HG03354 (cell line): ENCODE results near the gene IL17A.

Source experiments
- ATAC-seq: cut with Tn5 transposase; IDR thresholded peaks from one replicate; pipeline ENCODE4 v1.9.1; 2021; ENCODE audit warnings: mild to moderate bottlenecking; ENCODE audit not compliant: unreplicated experiment, poor library complexity, severe bottlenecking

IL17A gene

DNA sequence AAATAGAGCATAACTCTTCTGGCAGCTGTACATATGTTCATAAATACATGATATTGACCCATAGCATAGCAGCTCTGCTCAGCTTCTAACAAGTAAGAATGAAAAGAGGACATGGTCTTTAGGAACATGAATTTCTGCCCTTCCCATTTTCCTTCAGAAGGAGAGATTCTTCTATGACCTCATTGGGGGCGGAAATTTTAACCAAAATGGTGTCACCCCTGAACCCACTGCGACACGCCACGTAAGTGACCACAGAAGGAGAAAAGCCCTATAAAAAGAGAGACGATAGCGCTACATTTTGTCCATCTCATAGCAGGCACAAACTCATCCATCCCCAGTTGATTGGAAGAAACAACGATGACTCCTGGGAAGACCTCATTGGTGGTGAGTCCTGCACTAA is at the start of gene IL17A:
IL17A (plus strand) TSS at position 301 of the 400 bp plus-strand sequence; CDS start at position 358, 57 bp downstream.
- ATAC-seq, result no peak

DNA sequence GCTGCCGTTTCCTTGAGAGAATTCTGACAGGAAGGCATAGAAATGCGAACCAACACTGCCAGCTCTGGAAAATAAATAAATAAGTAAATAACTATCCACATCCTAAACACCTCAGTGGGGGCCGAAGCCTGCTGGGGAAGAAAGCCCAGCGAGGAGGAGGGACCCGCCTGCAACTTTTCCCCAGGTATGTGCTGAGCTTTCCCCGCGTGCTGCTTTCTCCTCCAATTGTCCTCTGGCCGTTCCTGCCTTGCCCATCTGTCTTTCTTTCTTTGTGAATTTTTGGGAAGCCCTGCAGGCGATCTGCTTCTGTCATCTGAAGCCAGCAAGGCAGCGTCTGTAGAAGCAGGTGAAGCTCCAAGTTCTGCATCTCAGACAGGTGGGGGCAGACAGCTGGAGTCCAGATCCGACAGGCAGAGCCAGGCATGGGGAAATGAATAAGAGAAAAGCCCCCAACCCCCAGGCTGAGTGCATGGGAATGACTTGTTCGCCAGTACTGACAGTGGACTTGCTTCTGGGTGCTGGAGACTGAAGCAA is 49.2 kb upstream of the IL17A start:
- no peak for ATAC-seq

DNA sequence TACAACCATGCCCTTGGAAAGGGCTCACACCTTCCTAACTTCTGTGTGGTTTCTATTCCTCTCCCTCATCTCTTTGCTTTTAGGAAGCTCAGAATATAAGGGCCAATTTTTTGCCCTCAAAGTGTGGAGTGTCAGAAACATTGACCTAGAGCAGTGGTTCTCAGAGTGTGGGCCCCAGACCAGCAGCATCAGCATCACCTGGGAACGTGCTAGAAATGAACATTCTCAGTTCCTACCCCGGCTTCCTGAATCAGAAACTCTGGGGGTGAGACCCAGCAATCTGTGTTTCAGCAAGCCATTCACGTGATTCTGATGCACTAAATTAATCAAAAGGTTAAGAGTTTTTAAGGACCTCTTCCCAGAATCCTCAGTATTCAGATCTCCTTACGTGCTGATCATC is 47.9 kb upstream of the IL17A start:
- ATAC-seq, result no peak

DNA sequence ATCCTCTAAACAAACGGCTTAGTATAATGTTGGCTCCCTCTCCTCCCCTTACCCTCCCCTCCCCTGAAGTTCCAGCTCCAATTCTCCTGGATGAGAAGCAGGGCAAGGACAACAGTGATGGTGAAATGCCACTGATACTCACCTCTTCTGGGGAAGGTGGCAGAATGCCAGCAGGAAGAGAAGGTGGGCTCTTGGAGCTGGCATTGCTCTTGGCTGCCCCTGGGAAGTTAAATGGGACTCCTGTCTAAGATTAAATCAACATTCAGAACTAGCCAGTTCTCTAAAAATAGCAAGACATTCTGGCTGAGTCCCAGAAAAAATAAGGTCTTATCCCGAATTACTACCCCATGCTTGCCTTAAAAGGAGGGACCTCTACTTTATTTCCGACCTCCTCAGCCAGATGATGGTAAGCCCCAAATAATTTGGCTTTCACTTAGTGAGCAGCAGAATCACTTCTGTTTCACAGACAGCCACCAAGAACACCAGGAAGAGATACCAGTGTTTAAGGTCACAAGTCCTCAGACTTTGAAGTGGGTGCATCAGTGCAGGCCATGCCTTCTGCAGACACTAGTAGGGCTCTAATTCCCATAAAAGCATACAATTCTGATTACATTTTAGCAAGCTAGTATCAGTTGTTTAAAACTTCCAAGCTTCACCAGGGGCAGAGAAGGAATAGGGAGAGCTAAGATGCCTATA is 46.0 kb upstream of the IL17A start:
- no peak for ATAC-seq

DNA sequence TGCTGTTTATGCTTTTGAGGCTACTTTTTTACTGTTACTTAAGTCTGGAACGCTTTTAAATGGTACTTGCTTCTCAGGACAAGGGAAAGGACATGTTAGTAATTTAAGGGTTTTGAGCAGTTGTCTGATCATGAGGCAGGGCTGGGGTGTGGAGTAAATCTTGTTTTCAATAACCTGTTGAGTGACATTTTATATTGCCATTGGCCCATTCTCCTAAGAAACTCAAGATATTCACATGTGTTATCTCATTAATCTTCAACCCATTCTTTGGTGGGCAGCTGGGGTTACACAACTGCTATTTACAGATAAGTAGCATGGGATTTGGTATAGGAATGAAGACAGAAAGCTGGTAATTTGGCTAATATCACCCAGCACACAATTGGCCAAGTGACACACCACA is 44.6 kb upstream of the IL17A start:
- no peak for ATAC-seq

DNA sequence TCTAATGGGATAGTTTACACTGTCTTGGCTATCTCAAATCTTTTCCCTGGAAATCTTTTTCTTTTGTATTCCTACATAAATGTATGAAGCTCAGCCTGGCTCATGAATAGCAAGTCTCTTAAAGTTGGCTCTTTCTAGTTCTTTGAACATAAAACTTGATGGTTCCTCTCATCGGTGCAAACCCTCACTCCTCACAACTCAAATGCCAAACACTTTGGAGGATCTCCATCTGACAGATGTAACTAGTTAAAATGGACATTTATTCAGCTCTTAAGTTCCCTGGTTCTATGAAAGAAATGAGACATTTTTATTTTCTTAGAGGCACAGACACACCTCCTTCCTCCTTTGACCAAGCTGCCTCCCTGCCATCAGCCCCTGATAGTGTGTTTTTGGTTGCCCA is 43.6 kb upstream of the IL17A start:
- ATAC-seq, result no peak

DNA sequence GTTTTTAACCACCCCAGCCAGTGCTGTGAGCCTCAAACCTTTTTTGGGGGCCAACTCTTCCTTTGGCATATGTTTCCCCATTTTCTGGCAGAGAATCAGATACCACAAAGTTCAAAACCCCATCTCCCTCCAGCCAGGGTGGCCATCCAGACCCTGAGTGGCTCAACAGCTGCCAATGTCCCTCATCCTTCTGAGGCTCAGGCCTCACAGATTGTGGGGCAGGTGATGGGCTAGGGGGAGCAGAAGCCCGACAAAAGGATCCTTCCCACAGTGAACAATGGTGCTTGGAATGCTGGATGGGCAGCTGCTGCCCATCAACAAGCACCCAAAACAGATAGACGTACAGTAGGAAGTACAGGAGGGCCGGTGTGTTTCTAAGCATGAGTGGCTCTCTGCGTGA is 42.6 kb upstream of the IL17A start:
- ATAC-seq, result no peak

DNA sequence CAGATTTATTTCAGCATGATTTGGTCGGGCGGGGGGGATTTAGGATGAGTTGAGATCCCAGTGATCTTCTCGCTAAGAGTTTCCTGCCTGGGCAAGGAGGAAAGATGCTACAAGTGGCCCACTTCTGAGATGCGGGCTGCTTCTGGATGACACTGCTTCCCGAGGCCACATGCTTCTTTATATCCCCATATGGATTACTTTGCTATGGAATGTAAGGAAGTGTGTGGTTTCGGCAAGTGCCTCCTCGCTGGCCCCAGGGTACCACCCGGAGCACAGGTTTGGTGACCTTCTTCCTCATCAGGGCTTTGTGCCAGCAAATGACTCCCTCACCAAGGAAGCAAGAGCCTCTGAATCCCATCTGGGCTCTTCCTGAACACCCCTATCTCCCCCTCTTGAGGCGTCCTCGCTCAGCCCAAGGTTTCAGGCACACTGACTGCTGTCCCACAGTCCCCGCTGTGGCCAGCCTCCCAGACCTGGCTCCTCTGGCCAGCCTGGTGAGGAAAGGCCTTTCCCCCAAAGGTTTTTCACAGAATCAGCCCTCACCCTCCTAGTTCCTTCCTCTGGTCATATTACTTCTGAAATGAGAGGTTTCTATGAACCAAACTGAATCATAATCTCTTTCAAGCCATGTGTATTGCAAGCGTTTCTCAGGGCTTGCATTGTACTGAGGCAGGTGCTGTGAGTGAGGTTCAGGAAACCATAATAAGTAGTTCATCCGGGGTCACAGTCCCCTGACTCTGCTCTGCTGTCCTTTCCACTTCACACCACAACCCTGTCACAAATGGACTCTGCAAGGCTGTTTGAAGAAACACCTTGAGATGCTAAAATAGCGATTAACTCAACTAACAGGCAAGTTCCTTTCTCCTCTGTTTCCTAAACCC is 41.7 kb upstream of the IL17A start:
- no peak for ATAC-seq

DNA sequence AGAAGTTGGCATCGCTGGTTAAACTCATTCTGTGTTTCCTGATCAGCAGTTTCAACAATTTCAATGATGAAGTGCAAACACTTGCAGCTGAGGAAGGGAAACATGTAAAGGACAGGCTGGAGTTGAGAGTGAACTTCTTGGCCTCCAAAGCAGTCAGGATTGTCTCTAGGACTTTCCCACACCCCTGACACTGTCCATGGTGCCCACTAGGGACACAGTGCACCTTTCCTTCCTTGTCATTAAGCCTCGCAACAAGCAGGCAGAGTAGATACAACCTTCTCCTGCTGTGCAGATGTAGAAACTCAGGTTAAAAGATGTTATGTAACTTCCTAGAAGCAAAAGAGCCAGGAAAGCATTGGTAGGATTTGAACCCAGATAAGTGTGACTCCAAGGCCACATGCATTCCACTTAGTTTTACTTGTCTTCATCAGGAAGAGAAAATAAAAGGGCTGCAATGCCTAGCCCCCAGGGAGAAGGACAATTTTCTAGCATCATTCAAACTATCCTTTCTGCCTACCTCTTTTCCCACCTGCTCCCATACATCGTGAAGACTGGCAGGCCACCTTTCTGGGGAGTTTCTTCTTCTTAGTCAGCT is 39.2 kb upstream of the IL17A start:
- no peak for ATAC-seq

DNA sequence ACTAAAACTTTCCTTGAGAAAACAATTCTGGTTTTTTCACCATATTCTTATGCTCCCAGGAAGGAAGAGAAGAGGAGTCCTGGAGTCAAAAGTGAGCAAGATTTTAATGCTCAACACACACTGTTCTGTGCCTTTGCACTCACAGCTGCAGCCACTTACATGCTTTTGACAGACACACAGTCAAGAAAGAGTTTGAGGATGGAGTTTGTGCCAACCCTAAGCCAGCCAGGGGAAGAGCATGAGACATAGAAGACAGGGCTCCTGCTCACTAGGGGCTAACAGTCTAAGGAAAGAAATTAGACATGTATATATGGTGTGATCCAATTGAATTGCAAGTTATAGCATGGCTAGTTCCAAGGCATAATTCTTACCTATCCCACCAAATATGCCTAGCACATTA is 37.1 kb upstream of the IL17A start:
- ATAC-seq, result no peak

DNA sequence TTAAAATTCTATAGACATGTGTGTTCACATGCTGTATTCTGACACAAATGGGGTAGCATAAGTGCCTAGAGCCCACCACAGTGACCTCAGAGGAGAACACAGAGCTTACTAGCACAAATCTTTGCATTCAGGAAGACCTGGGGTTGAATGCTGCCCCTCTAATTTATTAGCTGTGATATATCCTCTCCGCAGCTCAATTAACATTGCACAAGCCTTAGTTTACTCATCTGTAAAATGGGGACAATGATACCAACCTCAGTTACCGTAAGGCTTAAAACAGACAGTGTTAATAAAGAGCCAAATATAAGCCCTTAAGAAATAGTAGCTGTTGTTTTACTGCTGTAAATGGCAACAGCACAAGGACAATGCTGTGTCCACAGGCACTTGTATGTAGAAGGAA is 36.2 kb upstream of the IL17A start:
- no peak for ATAC-seq

DNA sequence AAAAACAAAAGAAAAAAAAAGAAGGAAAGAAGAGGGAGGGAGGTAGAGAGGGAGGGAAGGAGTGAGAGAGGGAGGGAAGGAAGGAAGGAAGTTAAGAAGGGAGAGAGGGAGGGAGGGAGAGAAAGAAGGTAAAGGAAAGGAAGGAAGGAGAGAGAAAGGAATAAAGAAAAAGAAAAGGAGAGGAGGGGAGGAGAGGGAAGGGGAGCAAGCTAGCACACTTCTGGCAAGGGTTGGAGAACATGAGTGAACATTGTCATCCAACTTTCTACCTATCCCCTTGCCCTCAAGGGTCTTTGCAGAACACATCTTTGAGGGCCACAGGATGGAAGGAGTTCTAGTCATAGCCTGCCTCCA is 34.1 kb upstream of the IL17A start:
- ATAC-seq, result no peak

DNA sequence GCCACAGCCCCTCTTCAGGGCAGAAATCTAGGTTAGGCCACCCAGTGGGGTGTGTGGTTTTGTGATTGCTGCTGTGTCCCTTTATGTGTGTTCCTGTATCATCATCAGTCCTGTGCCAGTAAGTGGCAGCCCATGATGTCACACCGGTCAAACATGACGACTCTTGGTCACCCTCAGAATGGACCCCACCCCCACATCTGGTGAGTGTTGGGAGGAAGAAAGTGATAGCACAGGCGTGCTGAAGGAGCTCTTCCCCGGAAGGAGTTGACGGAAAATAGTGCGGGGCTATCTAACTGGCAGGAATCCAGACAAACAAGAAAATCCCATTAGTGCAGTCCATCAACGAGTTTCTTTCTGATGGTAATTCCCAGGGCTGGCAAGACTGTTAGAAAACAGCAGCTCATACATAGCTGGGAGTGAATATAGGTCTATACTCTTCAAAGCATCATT is 33.4 kb upstream of the IL17A start:
- no peak for ATAC-seq

DNA sequence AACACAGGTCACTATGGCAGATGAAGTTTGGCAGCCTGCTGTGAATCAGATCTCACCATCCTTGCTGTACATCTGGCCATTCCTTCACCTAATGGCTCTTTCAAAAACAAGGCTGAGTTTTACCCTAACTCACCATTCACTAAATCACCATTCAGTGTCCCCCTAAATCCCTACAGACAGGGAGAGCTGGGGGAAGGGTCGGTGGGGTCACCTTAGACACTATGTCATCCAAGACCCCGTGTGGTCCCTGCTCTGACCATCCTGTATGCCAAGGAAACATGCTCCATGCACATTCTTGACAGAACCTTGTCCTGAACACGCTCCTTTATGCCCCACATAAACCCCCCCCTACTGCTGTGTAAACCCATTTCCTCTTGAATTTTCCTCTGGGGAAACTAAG is 31.8 kb upstream of the IL17A start:
- no peak for ATAC-seq

DNA sequence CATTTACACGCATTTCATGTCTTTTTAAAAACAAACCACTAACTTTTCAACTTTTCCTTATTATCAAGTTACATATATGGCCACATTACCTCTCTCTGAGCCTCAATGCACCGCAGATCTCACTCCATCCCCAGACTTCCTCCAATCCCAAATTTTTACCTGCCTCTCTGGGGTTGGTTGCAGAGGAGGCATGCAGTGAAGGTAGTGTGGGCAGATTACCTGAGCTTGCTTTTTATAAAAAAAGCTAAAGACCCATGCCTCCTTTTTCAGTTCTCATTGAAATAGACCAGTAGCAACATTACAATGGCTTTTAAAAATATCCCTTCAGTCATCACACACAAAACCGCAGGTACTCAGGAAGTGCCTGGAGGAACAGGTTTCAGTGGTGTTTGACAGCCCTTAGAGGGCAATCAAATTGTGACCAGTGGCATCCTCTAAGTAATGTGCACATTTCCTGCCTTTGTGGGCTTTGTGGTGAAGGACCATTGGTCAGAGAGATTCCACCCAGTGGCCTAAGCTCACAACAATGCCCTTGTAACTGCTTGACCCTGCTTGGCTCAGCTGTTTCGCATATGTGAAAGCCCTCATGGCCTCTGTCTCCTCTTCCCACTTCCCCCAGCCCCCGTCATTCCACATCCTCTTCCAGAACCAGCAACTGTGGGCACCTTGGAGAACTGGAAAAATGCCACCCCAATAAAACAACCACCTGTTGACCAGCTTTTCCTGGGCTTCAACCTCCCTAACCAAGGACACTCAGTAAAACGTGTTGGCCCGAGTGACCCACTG is 30.2 kb upstream of the IL17A start:
- ATAC-seq, result peak; percentile 87

DNA sequence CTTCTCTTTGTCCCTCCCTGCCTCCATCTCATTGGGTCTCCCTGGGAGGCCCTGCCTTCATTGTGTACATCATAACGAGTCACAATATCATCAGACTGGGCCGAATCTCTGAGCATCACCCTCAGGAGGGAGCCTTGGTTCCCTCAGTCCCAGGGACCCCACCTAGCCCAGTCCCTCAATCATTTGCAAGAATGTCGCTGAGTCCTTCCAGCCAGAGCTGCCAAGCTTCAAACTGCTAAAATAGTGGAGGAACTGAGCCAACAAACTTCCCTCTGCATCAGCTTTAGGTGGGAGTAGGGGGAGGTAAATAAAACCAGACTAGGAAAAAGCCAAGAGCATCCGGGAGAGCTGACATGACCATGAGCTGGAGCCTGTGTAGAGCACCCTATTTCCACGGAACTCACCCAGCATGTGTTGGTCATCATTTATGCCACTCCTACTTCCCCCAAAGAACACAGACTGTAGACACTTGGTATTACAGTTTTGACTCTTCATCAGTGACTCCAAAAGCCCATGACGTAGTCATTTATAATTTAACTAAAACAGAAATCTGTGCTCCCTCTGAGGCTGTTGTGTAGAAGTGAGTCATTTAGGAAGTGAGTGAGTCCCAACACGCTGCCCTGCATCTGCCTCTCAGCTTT is 28.8 kb upstream of the IL17A start:
- peak; percentile 70 for ATAC-seq

DNA sequence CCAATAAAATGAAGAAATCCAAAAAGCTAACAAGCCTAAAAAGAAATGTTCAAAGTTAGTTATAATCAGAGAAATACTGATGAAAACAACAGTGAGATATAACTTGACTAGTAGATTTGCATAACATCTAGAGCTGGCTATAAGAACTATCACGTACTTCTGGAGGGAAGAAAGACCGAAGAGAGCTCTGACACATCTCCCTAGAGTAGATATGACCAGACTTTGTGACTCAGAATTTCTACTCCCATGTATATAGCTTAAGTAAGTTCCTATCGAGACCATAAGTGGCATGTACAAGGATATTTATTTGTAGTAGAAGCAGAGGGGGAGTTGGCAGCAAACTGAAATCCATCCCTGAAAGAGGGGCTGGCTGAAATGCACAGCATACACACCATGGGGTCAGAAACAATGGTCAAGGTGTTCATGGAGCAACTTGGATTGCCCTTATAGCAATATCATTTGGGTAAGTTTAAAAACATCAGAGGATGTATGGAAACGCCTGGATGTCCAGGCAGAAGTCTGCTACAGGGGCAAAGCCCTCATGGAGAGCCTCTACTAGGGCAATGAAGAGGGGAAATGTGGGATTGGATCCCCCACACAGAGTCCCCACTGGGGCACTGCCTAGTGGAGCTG is 25.6 kb upstream of the IL17A start:
- no peak for ATAC-seq

DNA sequence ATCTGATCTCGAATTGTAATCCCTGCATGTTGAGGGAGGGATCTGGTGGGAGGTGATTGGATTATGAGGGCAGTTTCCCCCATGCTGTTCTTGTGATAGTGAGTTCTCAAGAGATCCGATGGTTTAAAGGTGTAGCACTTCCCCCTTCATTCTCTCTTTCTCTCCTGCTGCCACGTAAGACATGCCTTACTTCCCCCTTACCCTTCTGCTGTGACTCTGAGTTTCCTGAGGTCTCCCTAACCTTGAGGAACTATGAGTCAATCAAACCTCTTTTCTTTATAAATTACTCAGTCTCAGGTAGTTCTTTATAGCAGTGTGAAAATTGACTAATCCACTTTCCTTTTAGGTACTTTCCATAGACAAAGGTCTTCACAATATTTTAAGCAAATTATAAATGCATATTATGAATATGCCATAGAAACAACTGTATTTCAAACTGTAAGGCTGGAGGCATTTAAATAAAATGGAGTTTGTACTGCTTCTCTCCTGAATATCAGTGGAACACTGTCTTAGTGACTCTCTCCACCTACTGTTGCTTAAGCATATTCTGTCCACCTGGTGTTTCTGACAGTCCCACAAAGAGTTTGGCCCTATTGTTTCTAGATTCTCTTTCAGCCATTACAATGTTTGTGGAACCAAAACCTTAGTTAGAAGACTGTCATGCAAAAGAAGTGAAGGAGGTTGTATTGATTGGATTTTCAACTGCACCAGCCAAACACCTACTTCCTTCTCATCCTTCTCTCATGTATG is 24.3 kb upstream of the IL17A start:
- no peak for ATAC-seq
